IMR-90 (cell line): ENCODE data around the gene NPL. TPM values are rescaled to one million over a fixed set of nuclear protein-coding genes. Genes with fewer than 3 reads are reported as not detected.

ENCODE experiments used
- ATAC-seq: fragments of 200-7000 bp; cut with Tn5 transposase; 2 replicates; pipeline ENCODE4 v1.9.1; 2020; ENCODE audit warnings: low read depth, mild to moderate bottlenecking, moderate library complexity
- BruUV-seq: library from RNA; stranded (reverse); fragments of 400-500 nt; replicated peaks from 2 replicates; lab custom pipeline; 2021; lab: Mats Ljungman, UMichigan
- CTCF ChIA-PET: fragments of 300-600 bp; formaldehyde crosslinking; extraction: SDS; loops from one replicate; lab custom pipeline; 2021; ENCODE audit warnings: antibody characterized with exemption; lab: Yijun Ruan, JAX
- POLR2A ChIA-PET: fragments of 300-600 bp; sonication (Branson Sonifier 250); formaldehyde crosslinking; loops from one replicate; lab custom pipeline; 2022; ENCODE audit warnings: antibody characterized with exemption; ENCODE audit not compliant: unreplicated experiment; lab: Charles Lee
- DNase-seq: peaks from one replicate; pipeline ENCODE4 v3.0.0; 2013
- H2AFZ ChIP-seq: replicated peaks from 2 replicates; pipeline ENCODE3; 2013; ENCODE audit warnings: low read length, mild to moderate bottlenecking; ENCODE audit not compliant: poor library complexity
- H2AK5ac ChIP-seq: 2 replicates; pipeline ENCODE4 v1.6.1; 2013; ENCODE audit warnings: low read depth, low read length, inconsistent platforms
- H2AK9ac ChIP-seq: replicated peaks from 2 replicates; pipeline ENCODE3; 2013; ENCODE audit warnings: mild to moderate bottlenecking, low read depth, low read length, moderate library complexity; ENCODE audit not compliant: poor library complexity
- H2BK120ac ChIP-seq: 2 replicates; pipeline ENCODE4 v1.6.1; 2013; ENCODE audit warnings: low read depth, low read length, inconsistent platforms
- H2BK15ac ChIP-seq: 3 replicates; pipeline ENCODE4 v1.6.1; 2013; ENCODE audit warnings: low read depth, low read length, inconsistent platforms
- H2BK20ac ChIP-seq: 2 replicates; pipeline ENCODE4 v1.6.1; 2013; ENCODE audit warnings: low read depth, mild to moderate bottlenecking, inconsistent platforms, low read length, moderate library complexity
- H2BK5ac ChIP-seq: 2 replicates; pipeline ENCODE4 v1.6.1; 2013; ENCODE audit warnings: mild to moderate bottlenecking, low read depth, low read length, inconsistent platforms; ENCODE audit not compliant: poor library complexity, severe bottlenecking
- H3K14ac ChIP-seq: replicated peaks from 2 replicates; pipeline ENCODE4 v1.6.1; 2013; ENCODE audit warnings: low read depth, low read length, inconsistent platforms
- H3K18ac ChIP-seq: 2 replicates; pipeline ENCODE4 v1.6.1; 2013; ENCODE audit warnings: low read depth, low read length, control low read depth
- H3K23ac ChIP-seq: 2 replicates; pipeline ENCODE4 v1.6.1; 2013; ENCODE audit warnings: low read depth, low read length, inconsistent platforms
- H3K27ac ChIP-seq: 2 replicates; pipeline ENCODE4 v1.5.1; 2013; ENCODE audit warnings: mild to moderate bottlenecking, control low read depth, low read length; ENCODE audit not compliant: insufficient read depth
- H3K27me3 ChIP-seq: 2 replicates; pipeline ENCODE4 v1.6.1; 2013; ENCODE audit warnings: low read length; ENCODE audit not compliant: control insufficient read depth, insufficient read depth
- H3K36me3 ChIP-seq: 2 replicates; pipeline ENCODE4 v1.6.1; 2013; ENCODE audit warnings: low read length, mixed read lengths; ENCODE audit not compliant: control insufficient read depth, insufficient read depth
- H3K4ac ChIP-seq: 2 replicates; pipeline ENCODE4 v1.6.1; 2013; ENCODE audit warnings: low read depth, low read length, inconsistent platforms
- H3K4me1 ChIP-seq: 2 replicates; pipeline ENCODE4 v1.6.1; 2013; ENCODE audit warnings: low read length, mixed read lengths; ENCODE audit not compliant: control insufficient read depth, insufficient read depth
- H3K4me2 ChIP-seq: 2 replicates; pipeline ENCODE4 v1.6.1; 2013; ENCODE audit warnings: low read depth, mild to moderate bottlenecking, control low read depth, low read length, moderate library complexity
- H3K4me3 ChIP-seq: 2 replicates; pipeline ENCODE4 v1.5.1; 2013; ENCODE audit warnings: low read depth, mild to moderate bottlenecking, control low read depth, low read length, moderate library complexity; ENCODE audit not compliant: insufficient read depth
- H3K56ac ChIP-seq: 2 replicates; pipeline ENCODE4 v1.6.1; 2013; ENCODE audit warnings: low read length, inconsistent platforms; ENCODE audit not compliant: insufficient read depth; ENCODE audit errors: extremely low read depth
- H3K79me1 ChIP-seq, 2 experiments: 2 replicates each; pipeline ENCODE4 v1.6.1; 2013; ENCODE audit warnings: low read length in 2 of 2, inconsistent platforms in 1 of 2, low read depth in 1 of 2
- H3K9ac ChIP-seq: 2 replicates; pipeline ENCODE4 v1.6.1; 2013; ENCODE audit warnings: low read depth, low read length, control low read depth
- H3K9me1 ChIP-seq: 2 replicates; pipeline ENCODE4 v1.6.1; 2013; ENCODE audit warnings: low read length, inconsistent platforms; ENCODE audit not compliant: insufficient read depth
- H3K9me3 ChIP-seq: 2 replicates; pipeline ENCODE4 v1.6.1; 2013; ENCODE audit warnings: low read length; ENCODE audit not compliant: control insufficient read depth, insufficient read depth
- H4K20me1 ChIP-seq: 2 replicates; pipeline ENCODE4 v1.6.1; 2013; ENCODE audit warnings: low read length, inconsistent platforms; ENCODE audit not compliant: insufficient read depth
- H4K5ac ChIP-seq: 2 replicates; pipeline ENCODE4 v1.6.1; 2013; ENCODE audit warnings: mild to moderate bottlenecking, low read depth, low read length, control low read depth
- H4K8ac ChIP-seq, 2 experiments: 2 replicates each; pipeline ENCODE4 v1.6.1; 2013; ENCODE audit warnings: low read depth in 2 of 2, low read length in 2 of 2, control low read depth in 1 of 2, inconsistent platforms in 1 of 2
- H4K91ac ChIP-seq: 2 replicates; pipeline ENCODE4 v1.6.1; 2013; ENCODE audit warnings: low read depth, low read length, inconsistent platforms; ENCODE audit not compliant: insufficient read depth
- BHLHE40 ChIP-seq: fragments of 150-350 bp; IDR thresholded peaks from 2 replicates; pipeline ENCODE4 v1.6.1; 2016; ENCODE audit warnings: mild to moderate bottlenecking, low read depth, low read length
- CEBPB ChIP-seq: IDR thresholded peaks from 2 replicates; pipeline ENCODE4 v1.6.1; 2012; ENCODE audit warnings: low read depth, low read length, improper control_type of control experiment
- CHD1 ChIP-seq: IDR thresholded peaks from 2 replicates; pipeline ENCODE4 v1.6.1; 2012; ENCODE audit warnings: low read depth, low read length, improper control_type of control experiment
- ELK1 ChIP-seq: fragments of 150-350 bp; IDR thresholded peaks from 2 replicates; pipeline ENCODE4 v1.6.1; 2016; ENCODE audit warnings: low read depth, mild to moderate bottlenecking, low read length, moderate library complexity, borderline replicate concordance
- FOS ChIP-seq: fragments of 150-350 bp; IDR thresholded peaks from 2 replicates; pipeline ENCODE4 v1.6.1; 2016; ENCODE audit warnings: low read depth, low read length
- MAFK ChIP-seq: IDR thresholded peaks from 2 replicates; pipeline ENCODE4 v1.6.1; 2012; ENCODE audit warnings: low read depth, low read length, improper control_type of control experiment
- MAZ ChIP-seq: IDR thresholded peaks from 2 replicates; pipeline ENCODE4 v1.6.1; 2012; ENCODE audit warnings: low read depth, mild to moderate bottlenecking, low read length, improper control_type of control experiment, moderate library complexity, borderline replicate concordance
- MXI1 ChIP-seq: IDR thresholded peaks from 2 replicates; pipeline ENCODE4 v1.6.1; 2012; ENCODE audit warnings: low read depth, mild to moderate bottlenecking, low read length, moderate library complexity, borderline replicate concordance
- POLR2A ChIP-seq: IDR thresholded peaks from 2 replicates; pipeline ENCODE4 v1.6.1; 2012; ENCODE audit warnings: mild to moderate bottlenecking, low read depth, low read length
- RAD21 ChIP-seq: IDR thresholded peaks from 2 replicates; pipeline ENCODE4 v1.6.1; 2012; ENCODE audit warnings: low read length, improper control_type of control experiment
- RCOR1 ChIP-seq: IDR thresholded peaks from 2 replicates; pipeline ENCODE4 v1.6.1; 2012; ENCODE audit warnings: mild to moderate bottlenecking, low read length, improper control_type of control experiment; ENCODE audit not compliant: insufficient replicate concordance
- RFX5 ChIP-seq: IDR thresholded peaks from 2 replicates; pipeline ENCODE4 v1.8.0; 2012; ENCODE audit warnings: low read depth, mild to moderate bottlenecking, low read length, moderate library complexity
- USF2 ChIP-seq: fragments of 150-350 bp; IDR thresholded peaks from 2 replicates; pipeline ENCODE4 v1.6.1; 2017; ENCODE audit warnings: mild to moderate bottlenecking, antibody characterized with exemption, low read length, low read depth
- WGBS, 2 experiments: methylation state at CpG; one replicate each; pipeline versions ENCODE4 v1.1.5 to v1.1.7; 2013; ENCODE audit warnings: missing lambda C conversion rate in 2 of 2; ENCODE audit not compliant: insufficient read length in 1 of 2; ENCODE audit errors: extremely low coverage in 2 of 2; 5-methylcytosine and 5-hydroxymethylcytosine counted together
- dilution Hi-C: fragments of 300-500 bp; cut with HindIII; formaldehyde crosslinking; loops from one replicate; pipeline ENCODE4 v1.14.3; 2018; ENCODE audit warnings: low sequenced_read_pairs; ENCODE audit not compliant: unreplicated experiment
- in situ Hi-C: fragments of 300-500 bp; cut with MboI; formaldehyde crosslinking; loops from 3 replicates; pipeline ENCODE4 v1.14.3; 2019; ENCODE audit warnings: low sequenced_read_pairs, inconsistent platforms, mixed read lengths
- intact Hi-C: fragments of 100-400 bp; cut with micrococcal nuclease; formaldehyde crosslinking; loops from 2 replicates; pipeline ENCODE4 v1.10.0; 2022
- polyA plus RNA-seq, 3 experiments: library from polyadenylated mRNA; depleted of rRNA; stranded (reverse); fragments of >200 nt; gene quantifications; 2 replicates each; pipeline ENCODE4 v1.2.3, GENCODE V29; 2012; ENCODE audit warnings: low replicate concordance in 1 of 3
- total RNA-seq: library from RNA; depleted of rRNA; stranded (reverse); fragments of >200 nt; gene quantifications from 2 replicates; pipeline ENCODE4 v1.2.3, GENCODE V29; 2012

NPL gene
- total and polyA plus RNA-seq, 2 of the 4 experiments (the other 2 are of a cell fraction): 0.36 to 0.68 TPM

GRCh38 chr1:182809414-182809957 is 19.9 kb downstream of the NPL start:
- H3K56ac ChIP-seq: no peak overlapping the region
- no peak overlapping the region for H3K18ac ChIP-seq
- H2AK5ac ChIP-seq: no peak overlapping the region
- H3K4ac ChIP-seq: no peak overlapping the region
- H3K4me3 ChIP-seq: no peak overlapping the region
- H2AK9ac ChIP-seq: no peak overlapping the region
- TF ChIP-seq USF2 (no peak), RFX5 (no peak), FOS (no peak), BHLHE40 (no peak), CHD1 (no peak), MAZ (no peak), ELK1 (no peak), RAD21 (no peak), POLR2A (no peak), CEBPB (no peak), RCOR1 (no peak), MAFK (no peak), MXI1 (no peak)
- H4K8ac ChIP-seq: no peak overlapping the region
- H3K36me3 ChIP-seq: no peaks in the 10 kb centered on the region
- no peaks in the 10 kb centered on the region for H3K4me1 ChIP-seq
- H3K9me1 ChIP-seq: no peaks in the 10 kb centered on the region; the same call in 1 of the 2 replicates
- in situ Hi-C loops (no loop called here), dilution Hi-C loops (no loop called here), intact Hi-C loops (no loop called here)
- WGBS, 2 experiments: no CpG with 5 or more reads among the region's 3 CpGs
- H3K9ac ChIP-seq: no peak overlapping the region
- H4K20me1 ChIP-seq: no peaks in the 10 kb centered on the region
- no peak overlapping the region for H4K5ac ChIP-seq
- ChIA-PET CTCF (interaction anchor here (0.6 kb wide), 1 partner anchor 203 kb away, joined by 3 read pairs; no protein-coding TSS in a partner anchor), POLR2A (no interaction called here)
- no TSS peak for BruUV-seq
- H2BK5ac ChIP-seq: no peak overlapping the region
- no peak overlapping the region for H3K23ac ChIP-seq
- no peak overlapping the region for H2BK120ac ChIP-seq
- H3K27me3 ChIP-seq: peaks cover 1% of the 10 kb centered on the region; the same call in 1 of the 2 replicates
- H3K27ac ChIP-seq: no peak overlapping the region
- no peak for DNase-seq
- no peak overlapping the region for H4K91ac ChIP-seq
- no peak for ATAC-seq
- H3K9me3 ChIP-seq: no peaks in the 10 kb centered on the region
- H2AFZ ChIP-seq: no peak overlapping the region
- no peak overlapping the region for H3K14ac ChIP-seq
- H3K4me2 ChIP-seq: no peak overlapping the region
- no peak overlapping the region for H2BK15ac ChIP-seq
- H3K79me1 ChIP-seq: no peaks in the 10 kb centered on the region
- H2BK20ac ChIP-seq: no peak overlapping the region
